Endodermal cell (in vitro differentiated cells): ENCODE measurements around the gene RPL10A. TPM values are rescaled to one million over a fixed set of nuclear protein-coding genes. Genes with fewer than 3 reads are reported as not detected.

Experiments used
- DNase-seq: peaks from one replicate; pipeline ENCODE4 v3.0.0-alpha.2; 2017
- H3K27ac ChIP-seq: 2 replicates; pipeline ENCODE4 v1.5.1; 2013; ENCODE audit warnings: mild to moderate bottlenecking, low read depth, low read length, moderate library complexity
- H3K27me3 ChIP-seq: 2 replicates; pipeline ENCODE4 v1.6.1; 2013; ENCODE audit warnings: mild to moderate bottlenecking, low read length, moderate library complexity; ENCODE audit not compliant: insufficient read depth, control insufficient read depth, poor library complexity, severe bottlenecking
- H3K36me3 ChIP-seq: 2 replicates; pipeline ENCODE4 v1.7.0; 2013; ENCODE audit warnings: mild to moderate bottlenecking, low read length, moderate library complexity; ENCODE audit not compliant: control insufficient read depth, insufficient read depth
- H3K4me1 ChIP-seq: one replicate; pipeline ENCODE4 v1.7.0; 2013; ENCODE audit warnings: low read length; ENCODE audit not compliant: control insufficient read depth, insufficient read depth
- H3K4me3 ChIP-seq: 2 replicates; pipeline ENCODE4 v1.5.1; 2013; ENCODE audit warnings: mild to moderate bottlenecking, low read length, moderate library complexity
- H3K9ac ChIP-seq: 2 replicates; pipeline ENCODE4 v1.6.1; 2013; ENCODE audit warnings: mild to moderate bottlenecking, low read length, moderate library complexity; ENCODE audit not compliant: poor library complexity, severe bottlenecking; ENCODE audit errors: extremely low read depth
- H3K9me3 ChIP-seq: 2 replicates; pipeline ENCODE4 v1.6.1; 2013; ENCODE audit warnings: mild to moderate bottlenecking, low read length, moderate library complexity; ENCODE audit not compliant: control insufficient read depth
- H3K27ac Mint-ChIP-seq: 2 replicates; pipeline ENCODE4 v1.8.0; 2020; ENCODE audit warnings: mixed read lengths
- H3K27me3 Mint-ChIP-seq: 2 replicates; pipeline ENCODE4 v1.8.0; 2021; ENCODE audit warnings: mild to moderate bottlenecking, mixed read lengths; ENCODE audit not compliant: insufficient read depth
- H3K36me3 Mint-ChIP-seq: 2 replicates; pipeline ENCODE4 v1.8.0; 2020; ENCODE audit warnings: low read depth, mixed read lengths
- H3K4me1 Mint-ChIP-seq: 2 replicates; pipeline ENCODE4 v1.8.0; 2020; ENCODE audit warnings: mixed read lengths
- H3K4me3 Mint-ChIP-seq: 2 replicates; pipeline ENCODE4 v1.8.0; 2020; ENCODE audit warnings: mild to moderate bottlenecking, moderate library complexity, mixed read lengths
- H3K9me3 Mint-ChIP-seq: 2 replicates; pipeline ENCODE4 v1.8.0; 2020; ENCODE audit warnings: mild to moderate bottlenecking, mixed read lengths
- WGBS, 2 experiments: methylation state at CpG; one replicate each; pipeline versions ENCODE4 v1.1.5 to v1.1.7; 2013; ENCODE audit warnings: missing lambda C conversion rate in 2 of 2, mixed read lengths in 1 of 2; ENCODE audit not compliant: insufficient coverage in 1 of 2, insufficient read length in 1 of 2; 5-methylcytosine and 5-hydroxymethylcytosine counted together
- total RNA-seq, 2 donors: library from RNA; stranded (reverse); fragmentation: NEBNext Ultra II Directional in 1 of 2; extraction: Animal tissue kit (Norgen Biotek cat#: 25700) in 1 of 2; gene quantifications; 2 replicates in 1 of 2; 3 replicates in 1 of 2; pipeline ENCODE4 v1.2.1, GENCODE V29; 2021
- TF ChIP-seq, protein P1 (sequence below): fragments of 200-600 bp; sonication (generic); conservative IDR thresholded peaks from 2 replicates; pipeline ENCODE4 v1.5.0; 2021; ENCODE audit warnings: antibody characterized with exemption, mild to moderate bottlenecking

Gene RPL10A
- total RNA-seq, 2 donors from 2014 or later: 1,411 to 1,652 TPM

- no peaks in the 10 kb centered on the region for H3K4me1 ChIP-seq
- H3K27ac Mint-ChIP-seq: no peak overlapping the region
- H3K4me1 Mint-ChIP-seq: no peaks in the 10 kb centered on the region
- H3K9me3 ChIP-seq: no peaks in the 10 kb centered on the region
- no peak overlapping the region for H3K4me3 ChIP-seq
- H3K27me3 Mint-ChIP-seq: peaks cover 27% of the 10 kb centered on the region
- H3K27me3 ChIP-seq: no peaks in the 10 kb centered on the region
- no peak overlapping the region for H3K4me3 Mint-ChIP-seq
- H3K9me3 Mint-ChIP-seq: no peaks in the 10 kb centered on the region
- TF ChIP-seq, protein P1, sequence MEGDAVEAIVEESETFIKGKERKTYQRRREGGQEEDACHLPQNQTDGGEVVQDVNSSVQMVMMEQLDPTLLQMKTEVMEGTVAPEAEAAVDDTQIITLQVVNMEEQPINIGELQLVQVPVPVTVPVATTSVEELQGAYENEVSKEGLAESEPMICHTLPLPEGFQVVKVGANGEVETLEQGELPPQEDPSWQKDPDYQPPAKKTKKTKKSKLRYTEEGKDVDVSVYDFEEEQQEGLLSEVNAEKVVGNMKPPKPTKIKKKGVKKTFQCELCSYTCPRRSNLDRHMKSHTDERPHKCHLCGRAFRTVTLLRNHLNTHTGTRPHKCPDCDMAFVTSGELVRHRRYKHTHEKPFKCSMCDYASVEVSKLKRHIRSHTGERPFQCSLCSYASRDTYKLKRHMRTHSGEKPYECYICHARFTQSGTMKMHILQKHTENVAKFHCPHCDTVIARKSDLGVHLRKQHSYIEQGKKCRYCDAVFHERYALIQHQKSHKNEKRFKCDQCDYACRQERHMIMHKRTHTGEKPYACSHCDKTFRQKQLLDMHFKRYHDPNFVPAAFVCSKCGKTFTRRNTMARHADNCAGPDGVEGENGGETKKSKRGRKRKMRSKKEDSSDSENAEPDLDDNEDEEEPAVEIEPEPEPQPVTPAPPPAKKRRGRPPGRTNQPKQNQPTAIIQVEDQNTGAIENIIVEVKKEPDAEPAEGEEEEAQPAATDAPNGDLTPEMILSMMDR: no peak
- no peaks in the 10 kb centered on the region for H3K36me3 Mint-ChIP-seq
- no peak for DNase-seq
- WGBS, 2 experiments: 100% methylated on average over 2 of the region's 3 CpGs; no CpG with 5 or more reads in 1 of the 2 experiments
- no peak overlapping the region for H3K27ac ChIP-seq
- H3K36me3 ChIP-seq: no peaks in the 10 kb centered on the region
- H3K9ac ChIP-seq: no peak overlapping the region
Observed at GRCh38 chr6:35506536-35506935, 38.3 kb downstream of the RPL10A start.

DNA sequence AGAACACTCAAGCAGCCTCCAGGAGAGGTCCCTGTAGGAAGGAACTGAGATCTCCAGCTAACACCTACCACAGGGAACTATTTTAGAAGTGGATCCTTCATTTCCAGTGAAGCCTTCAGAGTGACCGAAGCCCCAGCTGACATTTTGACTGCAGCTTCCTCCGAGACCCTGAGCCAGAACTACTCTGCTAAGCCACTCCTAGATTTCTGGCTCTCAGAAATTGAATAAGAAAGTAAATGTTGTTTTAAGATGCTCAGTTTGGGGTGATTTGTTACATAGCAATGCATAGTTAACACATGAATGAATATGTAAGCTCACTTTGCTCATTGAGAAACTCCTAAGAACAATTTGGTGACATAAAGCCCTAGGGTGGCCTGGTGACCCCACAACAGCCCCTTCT is 39.0 kb downstream of the RPL10A start:
- Histone ChIP-seq H3K9me3 (no peaks in the 10 kb centered on the region), H3K4me3 (no peak overlapping the region), H3K36me3 (no peaks in the 10 kb centered on the region), H3K27me3 (no peaks in the 10 kb centered on the region), H3K4me1 (no peaks in the 10 kb centered on the region), H3K9ac (no peak overlapping the region), H3K27ac (no peak overlapping the region)
- WGBS, 2 experiments: 93 to 100% methylated on average over 1 to 2 of the region's 2 CpGs
- H3K9me3 Mint-ChIP-seq: no peaks in the 10 kb centered on the region
- H3K36me3 Mint-ChIP-seq: no peaks in the 10 kb centered on the region
- no peaks in the 10 kb centered on the region for H3K4me1 Mint-ChIP-seq
- TF ChIP-seq, protein P1: no peak
- DNase-seq: no peak
- no peak overlapping the region for H3K27ac Mint-ChIP-seq
- H3K27me3 Mint-ChIP-seq: peaks cover 25% of the 10 kb centered on the region
- no peak overlapping the region for H3K4me3 Mint-ChIP-seq

DNA sequence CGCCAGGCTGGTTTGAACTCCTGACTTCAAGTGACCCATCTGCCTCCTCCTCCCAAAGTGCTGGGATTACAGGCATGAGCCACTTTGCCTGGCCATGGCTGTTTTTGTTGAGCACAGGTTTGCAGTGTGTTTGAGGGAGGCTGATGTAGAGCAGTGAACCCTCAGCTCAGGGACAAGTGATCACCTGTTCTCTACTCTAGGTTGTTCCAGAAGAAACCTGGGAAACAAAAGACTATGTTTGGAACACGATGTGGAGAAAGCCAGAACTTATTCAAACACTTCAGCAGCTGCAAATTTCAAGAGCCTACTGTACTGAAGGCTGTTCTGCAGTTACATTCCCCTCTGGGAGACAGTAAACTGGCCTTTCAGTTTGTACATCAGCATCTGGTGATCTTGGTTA is 39.8 kb downstream of the RPL10A start:
- H3K4me1 Mint-ChIP-seq: no peaks in the 10 kb centered on the region
- no peaks in the 10 kb centered on the region for H3K27me3 ChIP-seq

More for the DNA sequence above, 39.8 kb downstream of the RPL10A start:
- no peak overlapping the region for H3K4me3 ChIP-seq
- H3K27ac Mint-ChIP-seq: no peak overlapping the region
- WGBS, 2 experiments: 63 to 87% methylated on average over 1 to 2 of the region's 2 CpGs
- H3K36me3 ChIP-seq: no peaks in the 10 kb centered on the region
- TF ChIP-seq, protein P1: no peak
- no peaks in the 10 kb centered on the region for H3K4me1 ChIP-seq
- H3K4me3 Mint-ChIP-seq: no peak overlapping the region
- DNase-seq: no peak
- no peaks in the 10 kb centered on the region for H3K36me3 Mint-ChIP-seq
- H3K9ac ChIP-seq: no peak overlapping the region
- H3K27ac ChIP-seq: no peak overlapping the region
- H3K9me3 ChIP-seq: no peaks in the 10 kb centered on the region
- peaks cover 25% of the 10 kb centered on the region for H3K27me3 Mint-ChIP-seq
- H3K9me3 Mint-ChIP-seq: no peaks in the 10 kb centered on the region
